Left renal cortex interstitium (tissue), 4 donors: ENCODE results near the gene NCAN. TPM values are rescaled to one million over a fixed set of nuclear protein-coding genes. Genes with fewer than 3 reads are reported as not detected.
"Not testable (repeated sequence)": the region's sequence is repeated elsewhere in the genome, so short reads cannot be mapped to it uniquely, and the experiment has no call there.

Experiments
- DNase-seq, 4 donors: peaks; one replicate each; pipeline ENCODE4 v3.0.0-alpha.2; 2013; ENCODE audit warnings: low read depth in 4 of 4, low spot score in 2 of 4, missing footprints in 1 of 4
- polyA plus RNA-seq, 4 donors: library from polyadenylated mRNA; unstranded; fragments of 120-200 nt; gene quantifications; one replicate each; pipeline ENCODE4 v1.2.1, GENCODE V29; 2013; ENCODE audit not compliant: insufficient read length in 4 of 4

The NCAN gene
- 1 to 10 TPM in 1 of 4 donors, under 1 TPM in 1, not detected in 2; 0.09 to 1.5 TPM for polyA plus RNA-seq

DNA sequence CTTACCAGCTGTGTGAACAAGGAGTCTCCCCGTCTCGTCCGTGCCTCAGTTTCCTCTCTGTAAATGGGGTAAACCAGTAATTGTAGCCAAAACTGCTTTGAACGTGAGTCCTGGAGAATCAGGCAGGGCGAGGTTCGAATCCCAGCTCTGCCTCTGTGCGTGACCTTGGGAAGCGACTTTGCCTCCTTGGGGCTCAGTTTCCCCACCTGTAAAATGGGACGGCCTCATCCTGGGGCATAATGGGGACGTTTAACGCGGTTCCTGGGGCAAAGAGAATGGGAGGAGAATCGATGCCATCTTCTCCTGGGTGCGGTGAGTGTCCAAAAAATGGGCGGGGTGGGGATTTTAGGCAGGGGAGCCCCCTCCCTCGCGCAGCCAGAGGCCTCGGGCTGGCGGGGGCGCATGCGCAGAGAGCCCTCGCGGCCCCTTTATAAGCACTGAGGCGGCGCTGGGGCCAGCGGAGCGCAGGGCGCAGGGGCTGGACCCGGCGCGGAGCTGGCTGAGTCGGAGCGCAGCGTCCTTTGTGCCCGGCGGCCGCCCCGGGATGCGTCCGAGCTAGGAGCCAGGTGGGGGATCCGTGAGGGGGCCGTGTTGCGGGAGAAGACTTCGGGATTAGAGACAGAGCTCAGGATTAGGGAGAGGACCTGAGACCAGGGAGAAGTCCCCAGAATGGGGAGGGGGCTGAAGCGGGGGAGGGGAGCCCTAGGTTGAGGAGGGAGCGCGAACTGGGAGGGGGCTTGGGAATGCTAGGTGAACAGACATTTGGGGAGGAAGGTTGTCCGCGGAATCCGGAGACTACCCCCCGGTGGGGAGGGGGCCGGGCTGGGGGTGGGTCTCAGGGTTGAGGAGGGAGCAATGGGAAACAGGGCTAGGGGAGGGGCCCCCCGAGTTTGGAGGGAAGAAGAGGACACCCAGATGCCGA, at the start of gene NCAN:
Gene NCAN (plus strand): TSS at position 460 of the 922 bp plus-strand sequence. CDS start 4,996 bp downstream, outside the sequence.
- DNase-seq = no peak

DNA sequence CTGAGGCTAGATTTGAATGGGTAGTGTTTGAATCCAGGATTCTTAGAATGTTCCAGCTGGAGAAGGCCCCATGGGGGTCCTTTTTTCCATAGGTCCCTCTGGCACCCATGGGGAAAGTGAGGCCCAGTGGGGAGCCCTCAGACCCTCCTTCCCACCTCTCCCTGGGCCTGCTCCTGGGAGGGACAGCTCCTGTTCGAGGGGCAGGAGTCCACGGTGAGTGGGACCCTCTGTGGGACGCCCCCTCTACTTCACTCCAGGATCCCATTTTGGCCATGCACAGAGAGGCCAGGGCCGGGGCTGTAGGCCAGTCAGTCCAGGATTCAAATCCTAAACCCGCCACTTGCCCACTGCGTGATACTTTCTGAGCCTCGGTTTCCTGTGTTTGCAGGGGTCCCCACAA, 49.3 kb upstream of the NCAN start:
- no peak for DNase-seq

DNA sequence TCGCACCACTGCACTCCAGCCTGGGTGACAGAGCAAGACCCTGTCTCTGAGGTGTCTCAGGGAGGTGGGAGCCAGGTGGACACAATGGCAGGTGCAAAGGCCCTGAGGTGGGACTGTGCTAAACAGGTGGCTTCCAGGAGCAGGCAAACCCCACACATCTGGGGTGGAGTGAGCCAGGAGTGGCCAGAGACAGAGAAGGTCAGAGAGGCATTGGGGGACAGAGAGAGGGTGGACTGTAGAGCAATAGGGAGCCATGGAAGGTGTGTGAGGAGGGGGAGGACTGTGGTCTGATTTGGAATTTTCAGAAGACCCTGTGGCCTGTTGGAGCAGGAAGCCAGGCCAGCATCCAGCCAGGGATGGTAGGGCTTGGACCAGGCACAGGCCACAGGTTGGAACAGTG, 46.4 kb upstream of the NCAN start:
- DNase-seq = no peak

DNA sequence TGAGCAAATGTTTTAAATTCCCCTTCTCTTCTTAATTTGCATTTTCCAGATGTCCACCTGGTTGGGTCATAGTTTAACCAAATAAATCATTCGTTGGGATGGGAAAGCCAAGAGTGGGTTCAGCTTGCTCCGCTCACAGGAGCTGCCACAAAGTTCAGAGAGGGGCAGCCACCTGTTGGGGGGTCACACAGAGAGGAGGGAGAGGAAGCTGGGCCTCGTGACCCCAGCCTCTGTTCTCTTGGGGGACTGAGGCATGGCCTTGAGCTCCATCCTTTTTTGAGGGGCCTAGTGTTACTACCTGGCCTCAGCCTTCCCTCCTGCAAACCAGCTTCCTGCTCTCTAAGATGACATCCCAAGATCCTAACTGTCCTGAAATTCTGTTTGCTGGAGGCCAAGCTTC, 44.1 kb upstream of the NCAN start:
- no peak for DNase-seq

DNA sequence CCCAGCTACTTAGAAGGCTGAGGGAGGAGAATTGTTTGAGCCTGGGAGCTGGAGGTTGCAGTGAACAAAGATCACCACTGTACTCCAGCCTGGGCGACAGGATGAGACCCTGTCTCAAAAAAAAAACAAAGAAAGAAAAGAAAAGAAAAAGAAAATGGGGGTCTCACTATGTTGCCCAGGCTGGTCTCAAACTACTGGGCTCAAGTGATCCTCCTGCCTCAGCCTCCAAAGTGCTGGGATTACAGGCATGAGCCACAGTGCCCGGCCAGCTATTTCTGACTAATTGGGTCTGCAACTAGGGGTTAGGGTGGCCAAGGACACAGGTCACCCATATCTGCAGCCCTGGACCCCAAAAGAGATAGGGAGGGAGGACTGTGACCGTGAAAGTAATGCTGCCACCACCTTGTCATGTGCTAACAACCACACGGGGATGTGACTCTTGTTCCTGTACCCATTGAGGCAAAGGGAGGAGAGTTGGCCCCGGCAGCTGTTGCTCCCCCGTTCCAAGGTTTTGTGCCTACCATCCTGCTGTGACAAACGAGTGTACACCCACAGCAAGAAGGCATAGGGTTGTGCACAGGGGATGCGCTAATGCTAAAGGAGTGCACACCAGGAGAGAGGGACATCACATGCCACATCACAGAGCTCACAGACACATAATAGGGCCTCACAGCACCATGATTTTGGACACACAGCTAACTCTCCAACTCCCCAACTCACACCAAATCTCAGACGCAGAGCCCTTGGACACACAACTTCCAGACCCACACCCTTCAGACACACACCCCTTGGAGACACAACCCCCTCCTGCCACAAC, 42.3 kb upstream of the NCAN start:
- DNase-seq = no peak

DNA sequence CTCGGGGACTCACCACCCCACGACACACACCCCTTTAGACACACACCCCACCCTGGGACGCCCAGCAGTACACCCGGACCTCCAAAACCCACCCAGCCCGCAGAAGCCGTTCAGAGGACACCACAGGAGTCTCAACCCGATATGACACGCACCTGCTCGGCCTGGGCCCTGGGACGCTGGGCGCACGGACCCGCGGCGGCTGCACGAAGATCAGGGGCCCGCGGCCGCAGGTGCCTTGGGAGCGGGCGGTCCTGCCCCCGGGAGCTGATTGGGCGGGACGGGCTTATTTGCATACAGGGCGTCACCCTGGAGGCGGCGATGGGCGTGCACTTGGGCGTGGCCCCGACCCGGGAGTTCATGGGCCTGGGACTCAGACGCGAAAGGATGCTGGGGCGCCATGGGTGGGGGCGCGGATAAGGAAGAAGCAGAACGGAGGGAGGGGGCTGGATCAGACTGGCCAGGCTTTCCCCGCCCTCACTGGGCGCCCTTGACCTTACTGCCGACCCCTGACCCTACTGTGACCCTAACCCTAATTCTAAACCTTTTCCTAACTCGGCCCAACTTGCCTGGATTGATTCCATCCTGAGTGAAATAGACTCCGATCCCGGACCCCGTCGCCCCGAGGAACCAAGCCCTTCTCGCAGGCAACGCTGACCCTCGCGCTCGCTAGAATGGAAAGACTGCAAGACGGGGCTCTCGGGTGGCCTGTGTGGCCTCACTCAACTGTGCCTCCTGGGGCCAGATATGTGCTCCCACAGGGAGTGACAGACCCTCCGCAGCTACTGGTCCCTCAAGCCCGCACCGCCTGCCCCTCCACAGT, 41.5 kb upstream of the NCAN start, which contains the start of gene MEF2B:
Gene MEF2B (minus strand): TSS at position 211 of the 820 bp plus-strand sequence. CDS start 19,528 bp downstream, outside the sequence.
- DNase-seq = no peak

DNA sequence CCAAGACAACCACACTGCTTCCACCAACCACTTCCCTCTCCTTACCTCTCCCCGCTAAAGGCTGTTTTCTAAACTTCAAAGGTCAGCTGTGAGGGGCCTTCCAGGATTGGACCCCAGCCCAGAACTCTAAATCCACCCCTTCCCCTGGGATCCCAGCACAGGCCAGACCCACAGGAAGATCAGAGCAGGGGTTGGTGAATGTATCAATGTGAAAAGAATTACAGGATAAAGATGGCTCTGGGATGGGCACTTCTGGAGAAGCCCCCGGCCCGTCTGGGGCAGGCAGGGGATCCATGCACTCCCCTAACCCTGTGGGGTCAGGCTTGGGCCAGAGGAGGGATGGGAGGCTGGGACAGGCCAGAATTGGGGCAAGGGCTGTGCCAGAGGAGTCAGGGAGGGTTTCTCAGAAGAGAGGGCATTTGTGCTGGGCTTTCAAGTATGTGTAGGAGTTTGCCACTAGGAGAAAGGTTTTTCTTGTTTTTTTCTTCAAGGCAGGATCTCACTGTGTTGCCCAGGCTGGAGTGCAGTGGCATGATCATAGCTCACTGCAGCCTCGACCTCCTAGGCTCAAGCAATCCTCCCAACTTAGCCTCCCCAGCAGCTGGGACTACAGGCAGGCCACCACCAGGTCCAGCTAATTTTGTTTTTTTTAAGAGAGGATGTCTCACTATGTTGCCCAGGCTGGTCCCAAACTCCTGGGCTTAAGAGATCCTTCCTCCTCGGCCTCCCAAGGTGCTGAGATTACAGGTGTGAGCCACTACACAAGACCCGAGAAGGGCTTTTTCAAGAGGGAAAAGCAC, 40.7 kb upstream of the NCAN start:
- no peak for DNase-seq

DNA sequence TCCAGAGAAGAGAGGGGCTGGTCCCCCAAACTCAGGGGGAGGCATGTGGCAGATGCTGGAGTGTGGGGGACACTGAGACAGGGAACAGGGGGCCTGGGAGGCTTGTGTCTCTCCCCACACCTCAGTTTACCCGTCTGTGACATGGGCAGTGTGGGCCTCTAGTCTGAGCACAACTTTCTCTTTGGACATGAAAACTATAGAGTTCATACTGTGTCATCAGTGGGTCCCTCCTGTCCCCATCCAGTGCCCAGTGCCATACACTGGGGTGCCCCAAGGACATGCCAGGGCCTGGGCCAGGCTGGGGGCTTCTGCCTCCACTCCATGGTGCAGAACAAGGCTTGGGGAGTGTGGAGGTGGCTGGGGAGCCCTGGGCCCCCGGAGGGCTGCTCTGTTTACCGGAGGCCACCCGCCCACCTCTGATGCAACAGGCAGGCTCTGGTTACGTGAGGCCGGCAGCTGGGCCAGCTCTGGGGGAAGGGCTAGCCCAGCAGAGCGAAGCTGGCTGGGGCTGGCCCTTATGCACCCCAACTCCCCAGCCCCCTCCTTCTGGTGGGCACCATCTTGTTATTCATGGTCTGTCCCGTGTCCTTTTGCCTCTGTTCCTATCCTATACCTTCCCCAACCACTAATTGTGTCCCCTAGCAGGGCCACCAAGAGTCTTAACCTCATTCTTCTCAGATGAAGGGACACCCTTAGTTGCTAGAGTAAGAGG, 39.8 kb upstream of the NCAN start:
- DNase-seq = no peak

DNA sequence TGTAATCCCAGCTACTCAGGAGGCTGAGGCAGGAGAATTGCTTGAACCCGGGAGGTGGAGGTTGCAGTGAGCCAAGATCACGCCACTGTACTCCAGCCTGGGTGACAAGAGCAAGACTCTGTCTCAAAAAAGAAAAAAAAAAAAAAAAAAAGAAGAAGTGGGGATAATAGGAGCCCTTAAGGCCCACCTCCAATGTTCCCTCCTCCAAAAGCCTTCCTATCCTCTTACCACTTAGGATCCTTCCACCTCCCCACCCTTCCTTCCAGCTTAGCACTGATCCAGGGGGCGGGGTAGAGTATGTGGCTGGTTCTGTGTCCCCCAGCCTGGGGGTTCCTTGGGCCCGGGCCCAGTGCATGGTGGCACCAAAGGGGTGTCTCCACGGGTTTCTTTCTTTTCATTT, 38.5 kb upstream of the NCAN start:
- not testable (repeated sequence) for DNase-seq

DNA sequence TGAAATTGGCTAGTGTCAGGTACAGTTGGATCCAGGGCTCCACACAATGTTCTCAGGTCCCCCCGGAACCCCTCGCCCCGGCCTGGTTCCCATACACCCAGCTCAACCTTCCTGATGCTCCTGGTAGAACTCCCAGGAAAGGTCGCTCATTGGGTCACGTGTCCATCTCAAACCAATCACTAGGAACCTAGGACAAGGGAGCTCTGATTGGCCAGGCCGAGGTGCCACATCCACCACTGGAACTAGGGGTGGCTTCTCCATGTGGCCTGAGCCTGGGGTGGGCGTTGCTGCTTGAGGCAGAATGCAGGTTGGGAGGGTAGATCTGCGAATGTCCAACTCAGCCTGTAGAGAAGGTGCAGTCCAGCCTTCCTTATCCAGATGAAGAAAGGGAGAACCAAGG, 34.8 kb upstream of the NCAN start:
- no peak for DNase-seq

DNA sequence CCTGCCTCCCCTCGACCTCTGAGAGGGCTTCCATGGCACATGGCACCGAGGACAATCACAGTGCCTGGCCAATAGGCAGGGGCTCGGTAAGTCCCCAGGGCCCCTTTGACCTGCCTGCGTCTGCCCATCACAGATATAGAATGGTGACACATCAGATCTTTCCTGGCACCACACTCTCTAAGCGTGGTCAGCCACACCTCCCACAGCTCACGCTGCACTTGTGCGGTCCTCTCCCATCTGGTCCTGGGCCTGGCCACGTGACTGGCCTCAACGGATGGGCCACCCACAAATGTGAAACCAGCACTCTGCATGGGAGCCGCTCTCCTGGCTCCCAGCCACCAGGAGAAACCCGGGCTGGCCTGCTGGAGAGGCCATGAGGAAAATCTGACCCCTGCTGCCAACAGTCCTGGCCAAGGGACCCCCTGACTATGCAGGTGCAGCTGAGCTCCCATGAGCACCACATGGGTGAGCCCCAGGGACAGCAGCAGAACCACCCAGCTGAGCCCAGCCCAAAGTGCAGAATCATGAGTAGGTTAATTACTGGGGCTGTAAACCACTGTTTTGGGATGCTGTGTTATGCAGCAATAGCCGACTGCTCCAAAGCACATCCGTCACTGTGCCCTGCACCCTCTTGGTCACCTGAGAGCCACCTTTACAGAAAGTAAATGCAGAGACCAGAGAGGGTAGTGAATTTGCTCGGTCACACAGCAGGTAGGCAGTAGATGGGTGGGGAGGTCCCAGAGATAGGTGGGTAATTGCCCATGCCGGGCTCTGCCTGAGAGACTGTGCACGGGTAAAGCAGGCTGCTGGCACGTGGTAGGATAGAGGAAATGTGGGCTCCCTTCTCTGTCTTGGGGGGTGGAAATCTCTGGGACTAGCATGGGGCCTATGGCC, 32.0 kb upstream of the NCAN start:
- no peak for DNase-seq

DNA sequence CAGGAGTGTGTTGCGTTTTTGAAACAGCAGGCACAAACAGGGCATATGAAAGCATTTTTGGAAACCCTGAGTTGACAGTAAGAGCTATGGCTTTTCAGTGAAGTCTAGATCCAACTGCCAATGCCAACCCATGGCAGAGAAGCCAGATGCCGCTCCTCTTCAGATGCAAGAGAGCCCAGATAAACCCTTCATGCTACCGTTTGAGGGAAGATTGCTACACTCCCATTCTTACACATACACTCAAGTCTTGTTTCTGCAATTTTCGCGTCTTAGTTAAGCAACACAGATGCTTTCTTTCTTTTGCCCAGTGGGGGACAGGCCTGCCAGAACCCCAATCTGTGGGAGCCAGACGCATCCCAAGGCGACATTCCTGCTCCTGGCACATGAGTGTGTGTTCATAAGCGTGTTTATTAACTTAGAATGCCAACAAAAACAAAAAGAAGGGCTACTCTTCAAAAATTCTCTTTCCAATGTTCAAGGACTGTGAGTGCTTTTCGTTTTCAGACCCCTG, 30.2 kb upstream of the NCAN start:
- no peak for DNase-seq

DNA sequence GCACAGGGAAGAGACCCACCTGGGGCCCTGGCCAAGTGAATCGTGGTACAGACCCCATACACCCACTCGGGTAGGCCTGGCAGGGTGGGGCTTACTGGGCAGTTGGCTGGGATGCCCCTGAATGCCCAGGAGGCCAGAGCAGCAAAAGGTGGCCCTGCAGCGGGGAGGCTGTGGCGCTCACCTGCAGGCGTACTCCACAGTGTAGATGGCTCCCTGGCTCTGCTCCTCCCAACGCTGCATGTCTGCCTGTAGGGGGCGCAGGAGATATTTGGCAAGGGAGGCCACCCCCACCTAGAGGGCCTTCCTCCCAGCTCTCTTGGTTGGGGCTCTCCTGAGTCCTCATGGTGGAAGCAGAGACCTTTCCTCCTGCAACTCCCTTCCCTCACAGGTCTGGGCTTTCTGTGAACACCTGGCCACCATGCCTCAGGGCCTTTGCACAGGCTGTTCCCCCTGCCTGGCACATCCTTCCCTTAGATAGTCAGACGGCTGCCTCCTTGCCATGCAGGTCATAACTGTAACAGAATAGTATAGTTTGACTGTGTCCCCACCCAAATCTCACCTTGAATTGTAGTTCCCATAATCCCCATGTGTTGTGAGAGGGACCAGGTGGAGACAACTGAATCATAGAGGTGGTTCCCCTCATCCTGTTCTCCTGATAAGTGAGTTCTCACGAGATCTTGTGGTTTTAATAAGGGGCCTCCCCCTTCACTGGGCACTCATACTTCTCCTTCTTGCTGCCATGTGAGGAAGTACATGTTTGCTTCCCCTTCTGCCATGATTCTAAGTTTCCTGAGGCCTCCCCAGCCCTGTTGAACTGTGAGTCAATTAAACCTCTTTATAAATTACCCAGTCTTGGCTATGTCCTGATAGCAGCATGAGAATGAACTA, 25.7 kb upstream of the NCAN start:
- no peak for DNase-seq

DNA sequence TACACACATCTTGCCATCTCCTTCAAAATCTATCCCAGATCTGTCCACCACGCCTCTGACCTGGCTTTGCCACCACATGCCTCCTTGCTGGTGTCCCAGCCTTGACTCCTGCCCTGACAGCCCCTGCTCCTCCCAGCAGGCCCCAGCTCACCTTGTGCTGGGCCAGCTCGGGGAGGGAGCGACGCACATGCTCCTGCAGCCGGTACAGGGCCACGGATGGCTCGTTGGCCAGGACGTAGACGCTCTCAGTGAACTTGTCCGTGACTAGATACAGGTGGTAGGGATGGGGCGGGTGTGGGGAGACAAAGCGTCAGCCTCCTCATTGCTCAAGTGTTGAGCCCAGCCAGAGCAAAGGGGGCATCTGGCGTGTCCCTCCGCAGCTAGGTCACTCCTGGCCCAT, 25.0 kb upstream of the NCAN start:
- no peak for DNase-seq

DNA sequence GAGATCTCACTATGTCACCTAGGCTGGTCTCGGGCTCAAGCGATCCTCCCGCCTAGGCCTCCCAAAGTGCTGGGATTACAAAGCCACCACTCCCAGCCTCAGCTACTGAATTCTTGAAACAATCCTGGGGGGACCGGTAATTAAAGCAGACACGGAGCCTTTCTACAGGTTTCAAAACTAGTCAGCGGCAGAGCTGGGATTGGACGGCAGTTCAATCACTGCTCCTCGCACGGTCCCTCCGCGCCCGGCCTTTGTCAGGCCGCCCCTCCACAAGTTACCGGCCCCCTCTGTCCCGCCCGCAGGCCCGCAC, 20.0 kb upstream of the NCAN start:
- DNase-seq = no peak

DNA sequence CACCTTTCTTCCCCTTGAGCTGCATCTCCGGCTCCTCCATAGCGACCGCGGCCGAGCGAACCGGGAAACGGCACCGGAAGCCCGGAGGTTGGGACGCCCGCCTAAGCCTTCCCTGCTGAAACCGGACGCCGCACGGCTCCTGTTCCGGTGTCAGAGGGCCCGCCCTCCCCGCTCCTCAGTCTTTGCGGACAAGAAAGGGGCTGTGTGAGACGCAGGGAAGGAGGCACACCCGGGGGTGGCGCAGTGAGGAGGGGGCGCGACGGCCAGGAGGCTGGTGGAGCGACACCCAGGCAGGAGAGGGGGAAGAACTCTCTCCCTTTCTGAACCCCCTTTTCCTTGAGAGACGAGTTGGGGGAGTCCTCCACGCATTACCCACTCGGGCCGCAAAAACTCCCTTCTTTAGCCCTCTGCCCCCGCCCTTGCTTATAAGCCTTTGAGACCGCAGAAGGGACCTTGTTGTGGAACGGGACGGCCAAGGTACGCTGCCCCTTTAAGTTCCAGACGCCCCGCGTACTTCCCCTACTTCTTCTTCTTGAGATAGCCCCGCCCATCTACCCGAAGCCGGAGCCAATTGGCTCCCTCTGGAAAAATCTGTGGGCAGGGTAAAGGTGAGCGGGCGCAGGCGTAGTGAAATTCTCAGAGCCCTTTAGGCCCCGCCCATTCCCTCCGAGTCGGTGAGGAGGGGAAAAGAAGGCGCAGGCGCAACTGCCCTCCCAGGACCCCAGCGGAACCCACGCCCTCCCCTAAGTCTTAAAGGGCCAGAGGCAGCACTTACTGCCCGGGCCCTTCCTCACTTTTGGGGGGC, 19.5 kb upstream of the NCAN start, which contains the start of the genes BORCS8 and RFXANK:
Gene BORCS8 (minus strand): TSS at position 75 of the 805 bp plus-strand sequence. CDS start 35 bp downstream, at position 40.
Gene RFXANK (plus strand): TSS at position 181 of the 805 bp plus-strand sequence. CDS start 1,689 bp downstream, outside the sequence.
- peak; percentile 97 to 100 (median 100) for DNase-seq
